NCI-H446 treated with DMSO at 0.1 percent for 48 hours (cell line): ENCODE results near the gene FAM53B.

Experiments used
- DNase-seq: peaks from one replicate; lab custom pipeline; 2025; lab: John Stamatoyannopoulos, UW

Gene FAM53B

GRCh38 chr10:124663228-124663627 lies 81.0 kb downstream of the FAM53B start:
- no peak for DNase-seq

GRCh38 chr10:124661660-124662180 lies 82.5 kb downstream of the FAM53B start:
- DNase-seq, result no peak

GRCh38 chr10:124660404-124661125 lies 83.6 kb downstream of the FAM53B start:
- DNase-seq, result no peak

GRCh38 chr10:124659380-124659779 lies 84.8 kb downstream of the FAM53B start:
- DNase-seq, result no peak

- no peak for DNase-seq
Measured at GRCh38 chr10:124658591-124659242, 85.5 kb downstream of the FAM53B start.

- DNase-seq, result no peak
Measured at GRCh38 chr10:124657806-124658205, 86.4 kb downstream of the FAM53B start.

- no peak for DNase-seq
Measured at GRCh38 chr10:124656541-124656940, 87.6 kb downstream of the FAM53B start.

GRCh38 chr10:124656113-124656490 lies 88.1 kb downstream of the FAM53B start:
- no peak for DNase-seq

GRCh38 chr10:124655191-124656112 lies 88.7 kb downstream of the FAM53B start:
- DNase-seq, result no peak

- DNase-seq, result no peak
Measured at GRCh38 chr10:124654686-124655085, 89.5 kb downstream of the FAM53B start.

GRCh38 chr10:124653811-124654651 lies 90.1 kb downstream of the FAM53B start:
- DNase-seq, result no peak

- no peak for DNase-seq
Measured at GRCh38 chr10:124653311-124653710, 90.9 kb downstream of the FAM53B start.

- no peak for DNase-seq
Measured at GRCh38 chr10:124652701-124653100, 91.5 kb downstream of the FAM53B start.

GRCh38 chr10:124652200-124652599 lies 92.0 kb downstream of the FAM53B start:
- DNase-seq, result no peak

GRCh38 chr10:124651402-124651891 lies 92.7 kb downstream of the FAM53B start:
- no peak for DNase-seq

- no peak for DNase-seq
Measured at GRCh38 chr10:124650820-124651401, 93.3 kb downstream of the FAM53B start.

GRCh38 chr10:124650263-124650662 lies 93.9 kb downstream of the FAM53B start:
- DNase-seq, result no peak

- DNase-seq, result no peak
Measured at GRCh38 chr10:124649214-124649613, 95.0 kb downstream of the FAM53B start.

GRCh38 chr10:124648738-124649137 lies 95.4 kb downstream of the FAM53B start:
- no peak for DNase-seq

- no peak for DNase-seq
Measured at GRCh38 chr10:124648131-124648475, 96.1 kb downstream of the FAM53B start.
